ENCODE data around the gene PAFAH1B2. TPM values are rescaled to one million over a fixed set of nuclear protein-coding genes. Genes with fewer than 3 reads are reported as not detected.

Gene PAFAH1B2
- total and polyA plus RNA-seq, 10 of the 15 experiments (the other 5 are each of a cell fraction or from before 2014, with no cell fraction given), result 17.6 to 64.8 (median 47.6) TPM

- Histone ChIP-seq H3K4me1 (ENCODE audit: control insufficient read depth, insufficient read depth, low read length) (no peaks in the 10 kb centered on the region; the same call in 1 of the 2 replicates), H3K27ac (ENCODE audit: control insufficient read depth, insufficient read depth) (no peak overlapping the region), H4K20me1 (ENCODE audit: control insufficient read depth, insufficient read depth) (no peaks in the 10 kb centered on the region; the same call in 1 of the 2 replicates), H3K4me3 (no peak overlapping the region), H2AFZ (ENCODE audit: control insufficient read depth, low read depth, low read length) (no peak overlapping the region), H3K27me3 (replicated peaks in 1 of 2; ENCODE audit: control insufficient read depth in 2 of 2, insufficient read depth in 2 of 2, low read length in 1 of 2) (no peaks in the 10 kb centered on the region), H3K36me3 (ENCODE audit: control insufficient read depth in 2 of 2, insufficient read depth in 2 of 2, low read length in 1 of 2) (peaks cover 34 to 47% of the 10 kb centered on the region in 2 experiments; a peak in 3 of 4 replicates), H3K9me3 (replicated peaks; ENCODE audit: control insufficient read depth, insufficient read depth, low read length) (no peaks in the 10 kb centered on the region), H3K9ac (ENCODE audit: control insufficient read depth, insufficient read depth, low read length) (no peak overlapping the region), H3K4me2 (ENCODE audit: control insufficient read depth, insufficient read depth) (no peak overlapping the region), H3K79me2 (ENCODE audit: control insufficient read depth, insufficient read depth, low read length) (no peaks in the 10 kb centered on the region)
- DNase-seq (ENCODE audit: low read depth, low spot score) (no peak), ATAC-seq (no peak), FAIRE-seq (no peak)
- SMC1A ChIA-PET (ENCODE audit: uncharacterized antibody, unreplicated experiment), result interaction anchor here (0.7 to 12.2 kb wide), 3 partner anchors 10 to 41 kb away, joined by 3 to 187 read pairs (median 15); partner anchors contain the start of gene SIDT2
- RAD21 ChIA-PET (ENCODE audit: unreplicated experiment), result interaction anchor here (0.7 to 0.9 kb wide), 2 partner anchors 10 to 116 kb away, joined by 3 read pairs; no protein-coding TSS in a partner anchor
- 97% methylated on average over 7 of the region's 7 CpGs for WGBS (ENCODE audit: insufficient coverage, insufficient replicate concordance, low lambda C conversion rate, missing lambda C conversion rate)
- TF ChIP-seq TCF7 (IDR thresholded peaks at IDR 0.05; ENCODE audit: borderline replicate concordance), result no peak
- TF ChIP-seq NFYA (IDR thresholded peaks at IDR 0.05; ENCODE audit: borderline replicate concordance, low read depth, low read length), result no peak
- no peak for TF ChIP-seq HDGF (IDR thresholded peaks at IDR 0.05)
- TF ChIP-seq SREBF1 (IDR thresholded peaks at IDR 0.05; ENCODE audit: low read length), result no peak
- TF ChIP-seq, protein P1, sequence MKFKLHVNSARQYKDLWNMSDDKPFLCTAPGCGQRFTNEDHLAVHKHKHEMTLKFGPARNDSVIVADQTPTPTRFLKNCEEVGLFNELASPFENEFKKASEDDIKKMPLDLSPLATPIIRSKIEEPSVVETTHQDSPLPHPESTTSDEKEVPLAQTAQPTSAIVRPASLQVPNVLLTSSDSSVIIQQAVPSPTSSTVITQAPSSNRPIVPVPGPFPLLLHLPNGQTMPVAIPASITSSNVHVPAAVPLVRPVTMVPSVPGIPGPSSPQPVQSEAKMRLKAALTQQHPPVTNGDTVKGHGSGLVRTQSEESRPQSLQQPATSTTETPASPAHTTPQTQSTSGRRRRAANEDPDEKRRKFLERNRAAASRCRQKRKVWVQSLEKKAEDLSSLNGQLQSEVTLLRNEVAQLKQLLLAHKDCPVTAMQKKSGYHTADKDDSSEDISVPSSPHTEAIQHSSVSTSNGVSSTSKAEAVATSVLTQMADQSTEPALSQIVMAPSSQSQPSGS (IDR thresholded peaks at IDR 0.05; ENCODE audit: low read length), result no peak
- TF ChIP-seq STAT3 (IDR thresholded peaks at IDR 0.05; ENCODE audit: low read depth, low read length), result no peak
- TF ChIP-seq CBX3 (IDR thresholded peaks at IDR 0.05; ENCODE audit: borderline replicate concordance, low read depth), result no peak
- no peak for TF ChIP-seq EP300 (IDR thresholded peaks at IDR 0.05; ENCODE audit: borderline replicate concordance in 1 of 2, control insufficient read depth in 1 of 2, low read depth in 2 of 2, low read length in 2 of 2)
- TF ChIP-seq, protein P2, sequence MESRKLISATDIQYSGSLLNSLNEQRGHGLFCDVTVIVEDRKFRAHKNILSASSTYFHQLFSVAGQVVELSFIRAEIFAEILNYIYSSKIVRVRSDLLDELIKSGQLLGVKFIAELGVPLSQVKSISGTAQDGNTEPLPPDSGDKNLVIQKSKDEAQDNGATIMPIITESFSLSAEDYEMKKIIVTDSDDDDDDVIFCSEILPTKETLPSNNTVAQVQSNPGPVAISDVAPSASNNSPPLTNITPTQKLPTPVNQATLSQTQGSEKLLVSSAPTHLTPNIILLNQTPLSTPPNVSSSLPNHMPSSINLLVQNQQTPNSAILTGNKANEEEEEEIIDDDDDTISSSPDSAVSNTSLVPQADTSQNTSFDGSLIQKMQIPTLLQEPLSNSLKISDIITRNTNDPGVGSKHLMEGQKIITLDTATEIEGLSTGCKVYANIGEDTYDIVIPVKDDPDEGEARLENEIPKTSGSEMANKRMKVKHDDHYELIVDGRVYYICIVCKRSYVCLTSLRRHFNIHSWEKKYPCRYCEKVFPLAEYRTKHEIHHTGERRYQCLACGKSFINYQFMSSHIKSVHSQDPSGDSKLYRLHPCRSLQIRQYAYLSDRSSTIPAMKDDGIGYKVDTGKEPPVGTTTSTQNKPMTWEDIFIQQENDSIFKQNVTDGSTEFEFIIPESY (IDR thresholded peaks at IDR 0.05), result no peak
- no peak for TF ChIP-seq IKZF2 (IDR thresholded peaks at IDR 0.05)
- no peak for TF ChIP-seq MYB (IDR thresholded peaks at IDR 0.05; ENCODE audit: borderline replicate concordance, low read depth, low read length)
- no peak for TF ChIP-seq IRF5 (IDR thresholded peaks at IDR 0.05; ENCODE audit: borderline replicate concordance)
- POLR2A ChIA-PET, result interaction anchor here (0.6 kb wide), 1 partner anchor 42 kb away, joined by 9 read pairs; no protein-coding TSS in a partner anchor
- CTCF ChIA-PET, result interaction anchor here (0.7 to 17.3 kb wide), 5 partner anchors 8 to 278 kb away, joined by 3 to 422 read pairs (median 3); partner anchors contain the start of genes PCSK7, RNF214 and SIDT2
- no TSS peak for BruUV-seq (replicated peaks)
- intact Hi-C loops (cut with micrococcal nuclease; ENCODE audit: unreplicated experiment) (no loop called here), in situ Hi-C loops (cut with MboI) (no loop called here)
Observed at GRCh38 chr11:117221775-117222517, 77.9 kb downstream of the PAFAH1B2 start.
